ENCODE measurements around the gene CCNA2. TPM values are rescaled to one million over a fixed set of nuclear protein-coding genes. Genes with fewer than 3 reads are reported as not detected.
A peak's percentile ranks its signal among the peaks of the same experiment; 100 is the strongest.

The CCNA2 gene
- total RNA-seq, result 1 to 10 TPM in 2 of 4 donors, under 1 TPM in 2; 0.44 to 5.5 (median 3.0) TPM

- no peak for TF ChIP-seq CTCF (IDR thresholded peaks at IDR 0.05)
- ATAC-seq (ENCODE audit: low FRiP score) (peak; percentile 100), DNase-seq (ENCODE audit: low spot score) (peak; percentile 87)
Observed at GRCh38 chr4:121823505-121824170, at the start of gene CCNA2. TSS of gene CCNA2 (minus strand) at chr4:121823883. CDS start at chr4:121823628, 255 bp downstream.

- DNase-seq (ENCODE audit: low spot score), result peak; percentile 95
- no peak for TF ChIP-seq CTCF (IDR thresholded peaks at IDR 0.05)
- ATAC-seq (ENCODE audit: low FRiP score), result peak; percentile 100
Observed at GRCh38 chr4:121869841-121870822, 46.4 kb upstream of the CCNA2 start, which contains the start of gene BBS7. TSS of gene BBS7 (minus strand) at chr4:121870474. CDS start at chr4:121870313, 161 bp downstream.

- ATAC-seq (ENCODE audit: low FRiP score) (no peak), DNase-seq (ENCODE audit: low spot score) (no peak)
- no peak for TF ChIP-seq CTCF (IDR thresholded peaks at IDR 0.05)
Observed at GRCh38 chr4:121863799-121864198, 40.1 kb upstream of the CCNA2 start.

GRCh38 chr4:121861426-121861825 is 37.7 kb upstream of the CCNA2 start:
- no peak for TF ChIP-seq CTCF (IDR thresholded peaks at IDR 0.05)
- ATAC-seq (ENCODE audit: low FRiP score), result no peak
- DNase-seq (ENCODE audit: low spot score), result no peak

GRCh38 chr4:121860121-121860520 is 36.4 kb upstream of the CCNA2 start:
- DNase-seq (ENCODE audit: low spot score) (no peak), ATAC-seq (ENCODE audit: low FRiP score) (no peak)
- no peak for TF ChIP-seq CTCF (IDR thresholded peaks at IDR 0.05)

- no peak for TF ChIP-seq CTCF (IDR thresholded peaks at IDR 0.05)
- DNase-seq (ENCODE audit: low spot score) (no peak), ATAC-seq (ENCODE audit: low FRiP score) (no peak)
Observed at GRCh38 chr4:121851354-121851753, 27.7 kb upstream of the CCNA2 start.

Measured in omental fat pad (tissue), 4 donors.